ENCODE data around the gene PAQR5.

The PAQR5 gene

GRCh38 chr15:69394556-69395282, 96.0 kb downstream of the PAQR5 start:
- DNase-seq, result peak; percentile 42

- no peak for DNase-seq
Measured at GRCh38 chr15:69395460-69395859, 96.7 kb downstream of the PAQR5 start.

- no peak for DNase-seq
Measured at GRCh38 chr15:69395991-69396390, 97.3 kb downstream of the PAQR5 start.

- peak; percentile 32 for DNase-seq
Measured at GRCh38 chr15:69398491-69398891, 99.8 kb downstream of the PAQR5 start.

- DNase-seq, result no peak
Measured at GRCh38 chr15:69400850-69401249, 102.1 kb downstream of the PAQR5 start.

- no peak for DNase-seq
Measured at GRCh38 chr15:69402816-69403215, 104.1 kb downstream of the PAQR5 start.

- no peak for DNase-seq
Measured at GRCh38 chr15:69403594-69403993, 104.9 kb downstream of the PAQR5 start.

GRCh38 chr15:69405110-69405509, 106.4 kb downstream of the PAQR5 start:
- DNase-seq, result no peak

- no peak for DNase-seq
Measured at GRCh38 chr15:69407719-69408400, 109.1 kb downstream of the PAQR5 start.

GRCh38 chr15:69408841-69409240, 110.1 kb downstream of the PAQR5 start:
- no peak for DNase-seq

- DNase-seq, result peak; percentile 32
Measured at GRCh38 chr15:69410248-69410874, 111.6 kb downstream of the PAQR5 start.

- no peak for DNase-seq
Measured at GRCh38 chr15:69412274-69412673, 113.6 kb downstream of the PAQR5 start.

- DNase-seq, result no peak
Measured at GRCh38 chr15:69412701-69413100, 114.0 kb downstream of the PAQR5 start.

GRCh38 chr15:69413822-69414700, 115.3 kb downstream of the PAQR5 start, which contains the start of gene KIF23:
KIF23 (plus strand) TSS chr15:69414349; CDS start chr15:69414466, 117 bp downstream.
- peak; percentile 66 for DNase-seq

GRCh38 chr15:69414701-69415167, 116.0 kb downstream of the PAQR5 start:
- DNase-seq, result no peak

GRCh38 chr15:69415381-69415780, 116.7 kb downstream of the PAQR5 start:
- DNase-seq, result no peak

GRCh38 chr15:69417581-69417980, 118.9 kb downstream of the PAQR5 start:
- DNase-seq, result no peak

GRCh38 chr15:69421498-69421897, 122.8 kb downstream of the PAQR5 start:
- no peak for DNase-seq

- DNase-seq, result no peak
Measured at GRCh38 chr15:69422336-69422895, 123.7 kb downstream of the PAQR5 start.

- DNase-seq, result no peak
Measured at GRCh38 chr15:69424001-69424400, 125.3 kb downstream of the PAQR5 start.

- DNase-seq, result no peak
Measured at GRCh38 chr15:69424748-69425413, 126.2 kb downstream of the PAQR5 start.

- no peak for DNase-seq
Measured at GRCh38 chr15:69433831-69434230, 135.1 kb downstream of the PAQR5 start.
